Measurements from ENCODE around the gene KRT2. TPM values are rescaled to one million over a fixed set of nuclear protein-coding genes. Genes with fewer than 3 reads are reported as not detected.

The KRT2 gene
- total and polyA plus RNA-seq, 7 donors = not detected

GRCh38 chr12:52660934-52661499 lies 9.0 kb upstream of the KRT2 start:
- Histone ChIP-seq H3K9me3 (no peaks in the 10 kb centered on the region), H3K4me1 (no peaks in the 10 kb centered on the region), H3K27ac (no peak overlapping the region), H3K4me3 (no peak overlapping the region), H3K27me3 (ENCODE audit: insufficient read depth in 3 of 3, low read length in 2 of 3) (peaks cover 0 to 35% (median 1%) of the 10 kb centered on the region in 3 donors), H3K36me3 (ENCODE audit: insufficient read depth in 1 of 2, low read depth in 1 of 2) (no peaks in the 10 kb centered on the region)
- WGBS, 3 donors = 66 to 77% (median 75%) methylated on average over 3 of the region's 3 CpGs
- intact Hi-C loops (cut with DNase I) = no loop called here
- DNase-seq (no peak), ATAC-seq (no peak)
- TF ChIP-seq CTCF (IDR thresholded peaks at IDR 0.05) = no peak

GRCh38 chr12:52659951-52660350 lies 7.9 kb upstream of the KRT2 start:
- DNase-seq (no peak), ATAC-seq (no peak)
- TF ChIP-seq CTCF (IDR thresholded peaks at IDR 0.05) = no peak
- Histone ChIP-seq H3K4me3 (no peak overlapping the region), H3K27ac (no peak overlapping the region), H3K27me3 (ENCODE audit: insufficient read depth in 3 of 3, low read length in 2 of 3) (peaks cover 0 to 26% (median 1%) of the 10 kb centered on the region in 3 donors), H3K9me3 (no peaks in the 10 kb centered on the region), H3K36me3 (ENCODE audit: insufficient read depth in 1 of 2, low read depth in 1 of 2) (no peaks in the 10 kb centered on the region), H3K4me1 (no peaks in the 10 kb centered on the region)
- intact Hi-C loops (cut with DNase I) = no loop called here
- WGBS, 3 donors = 75 to 82% (median 77%) methylated on average over 4 of the region's 4 CpGs

GRCh38 chr12:52659395-52659794 lies 7.4 kb upstream of the KRT2 start:
- H3K9me3 ChIP-seq = no peaks in the 10 kb centered on the region
- H3K27me3 ChIP-seq (ENCODE audit: insufficient read depth in 3 of 3, low read length in 2 of 3) = peaks cover 1 to 25% (median 2%) of the 10 kb centered on the region in 3 donors
- no peak for ATAC-seq
- DNase-seq = no peak
- no peaks in the 10 kb centered on the region for H3K36me3 ChIP-seq (ENCODE audit: insufficient read depth in 1 of 2, low read depth in 1 of 2)
- TF ChIP-seq CTCF (IDR thresholded peaks at IDR 0.05) = no peak
- no peak overlapping the region for H3K4me3 ChIP-seq
- no peak overlapping the region for H3K27ac ChIP-seq
- 52 to 54% (median 54%) methylated on average over 7 of the region's 7 CpGs for WGBS, 3 donors
- intact Hi-C loops (cut with DNase I) = no loop called here
- H3K4me1 ChIP-seq = no peaks in the 10 kb centered on the region

- no peak for DNase-seq
- TF ChIP-seq CTCF (IDR thresholded peaks at IDR 0.05) = no peak
- intact Hi-C loops (cut with DNase I) = no loop called here
- peaks cover 1 to 20% (median 3%) of the 10 kb centered on the region in 3 donors for H3K27me3 ChIP-seq (ENCODE audit: insufficient read depth in 3 of 3, low read length in 2 of 3)
- WGBS, 3 donors = 59 to 70% (median 62%) methylated on average over 4 of the region's 4 CpGs
- no peaks in the 10 kb centered on the region for H3K36me3 ChIP-seq (ENCODE audit: insufficient read depth in 1 of 2, low read depth in 1 of 2)
- H3K4me3 ChIP-seq = no peak overlapping the region
- H3K4me1 ChIP-seq = no peaks in the 10 kb centered on the region
- no peak overlapping the region for H3K27ac ChIP-seq
- no peak for ATAC-seq
- H3K9me3 ChIP-seq = no peaks in the 10 kb centered on the region
Measured at GRCh38 chr12:52658196-52658595, 6.2 kb upstream of the KRT2 start.
